ENCODE measurements around the gene ZNF594. TPM values are rescaled to one million over a fixed set of nuclear protein-coding genes. Genes with fewer than 3 reads are reported as not detected.
A peak's percentile ranks its signal among the peaks of the same experiment; 100 is the strongest.
"Not testable (repeated sequence)": the region's sequence is repeated elsewhere in the genome, so short reads cannot be mapped to it uniquely, and the experiment has no call there.

ZNF594 gene
- 1 to 10 TPM; 3.9 to 4.1 TPM for total RNA-seq

GRCh38 chr17:5191541-5192417 is at the start of gene ZNF594:
Gene ZNF594, minus strand, starts transcription at chr17:5191868. Its CDS starts 7,612 bp downstream, at chr17:5184256.
- Mint-ChIP-seq H3K9me3 (peaks cover 20% of the 10 kb centered on the region), H3K4me3 (peak within 1 kb of the TSS; percentile 90), H3K4me1 (ENCODE audit: low read depth) (peaks cover 31% of the 10 kb centered on the region), H3K27me3 (ENCODE audit: low read depth) (no peaks in the 10 kb centered on the region), H3K36me3 (ENCODE audit: low read depth) (peaks cover 38% of the 10 kb centered on the region), H3K27ac (peak within 1 kb of the TSS; percentile 82)
- peak; percentile 98 for DNase-seq
- intact Hi-C loops (cut with micrococcal nuclease), result loop anchor here (1.0 to 10.0 kb wide), 6 partner anchors 46 to 393 kb away; partner anchors contain the start of genes DERL2, MIS12, NLRP1 and NUP88
- CTCF ChIA-PET, result interaction anchor here (0.6 to 1.7 kb wide), 4 partner anchors 20 to 248 kb away, joined by 3 to 4 read pairs (median 4); partner anchors contain the start of genes C1QBP and ZFP3

- DNase-seq; intact Hi-C loops (cut with micrococcal nuclease); H3K9me3 Mint-ChIP-seq; H3K27ac Mint-ChIP-seq; H3K27me3 Mint-ChIP-seq (ENCODE audit: low read depth); H3K4me3 Mint-ChIP-seq; H3K36me3 Mint-ChIP-seq (ENCODE audit: low read depth): not testable (repeated sequence)
- CTCF ChIA-PET, result interaction anchor here (1.0 kb wide), 1 partner anchor 10 kb away, joined by 3 read pairs; no protein-coding TSS in a partner anchor
- peaks cover 37% of the 10 kb centered on the region for H3K4me1 Mint-ChIP-seq (ENCODE audit: low read depth)
Measured at GRCh38 chr17:5239769-5240168, 48.1 kb upstream of the ZNF594 start.

GRCh38 chr17:5238333-5238732 is 46.7 kb upstream of the ZNF594 start:
- intact Hi-C loops (cut with micrococcal nuclease), result no loop called here
- no peaks in the 10 kb centered on the region for H3K9me3 Mint-ChIP-seq
- H3K4me3 Mint-ChIP-seq, result no peak overlapping the region
- DNase-seq, result no peak
- no peaks in the 10 kb centered on the region for H3K27me3 Mint-ChIP-seq (ENCODE audit: low read depth)
- H3K4me1 Mint-ChIP-seq (ENCODE audit: low read depth), result peaks cover 31% of the 10 kb centered on the region
- H3K27ac Mint-ChIP-seq, result no peak overlapping the region
- CTCF ChIA-PET, result interaction anchor here (0.6 to 3.6 kb wide), 6 partner anchors 12 to 251 kb away, joined by 3 to 22 read pairs (median 5); partner anchors contain the start of gene CAMTA2
- H3K36me3 Mint-ChIP-seq (ENCODE audit: low read depth), result no peaks in the 10 kb centered on the region

GRCh38 chr17:5237541-5238016 is 45.9 kb upstream of the ZNF594 start:
- H3K9me3 Mint-ChIP-seq, result no peaks in the 10 kb centered on the region
- no peaks in the 10 kb centered on the region for H3K27me3 Mint-ChIP-seq (ENCODE audit: low read depth)
- no peak overlapping the region for H3K27ac Mint-ChIP-seq

GRCh38 chr17:5236938-5237540 is 45.4 kb upstream of the ZNF594 start:
- intact Hi-C loops (cut with micrococcal nuclease), result loop anchor here (1.0 kb wide), 2 partner anchors 40 to 46 kb away; partner anchors contain the start of gene ZNF594
- H3K27ac Mint-ChIP-seq, result no peak overlapping the region
- CTCF ChIA-PET, result interaction anchor here (0.5 to 3.6 kb wide), 7 partner anchors 11 to 186 kb away, joined by 3 to 22 read pairs (median 5); no protein-coding TSS in a partner anchor
- H3K27me3 Mint-ChIP-seq (ENCODE audit: low read depth), result no peaks in the 10 kb centered on the region
- H3K9me3 Mint-ChIP-seq, result no peaks in the 10 kb centered on the region
- H3K4me1 Mint-ChIP-seq (ENCODE audit: low read depth), result peaks cover 18% of the 10 kb centered on the region
- H3K36me3 Mint-ChIP-seq (ENCODE audit: low read depth), result no peaks in the 10 kb centered on the region
- H3K4me3 Mint-ChIP-seq, result no peak overlapping the region
- no peak for DNase-seq

More at GRCh38 chr17:5237541-5238016, 45.9 kb upstream of the ZNF594 start:
- intact Hi-C loops (cut with micrococcal nuclease), result loop anchor here (1.0 kb wide), 2 partner anchors 40 to 46 kb away; partner anchors contain the start of gene ZNF594
- peak; percentile 69 for DNase-seq
- CTCF ChIA-PET, result interaction anchor here (0.7 to 3.6 kb wide), 6 partner anchors 12 to 130 kb away, joined by 3 to 22 read pairs (median 5); no protein-coding TSS in a partner anchor
- peaks cover 23% of the 10 kb centered on the region for H3K4me1 Mint-ChIP-seq (ENCODE audit: low read depth)
- no peak overlapping the region for H3K4me3 Mint-ChIP-seq
- no peaks in the 10 kb centered on the region for H3K36me3 Mint-ChIP-seq (ENCODE audit: low read depth)

- no peak for DNase-seq
- Mint-ChIP-seq H3K4me3 (no peak within 1 kb of the TSS), H3K27me3 (ENCODE audit: low read depth) (no peaks in the 10 kb centered on the region), H3K27ac (no peak within 1 kb of the TSS), H3K9me3 (no peaks in the 10 kb centered on the region), H3K4me1 (ENCODE audit: low read depth) (peaks cover 11% of the 10 kb centered on the region), H3K36me3 (ENCODE audit: low read depth) (no peaks in the 10 kb centered on the region)
- intact Hi-C loops (cut with micrococcal nuclease), result no loop called here
- CTCF ChIA-PET, result interaction anchor here (0.6 kb wide), 1 partner anchor 155 kb away, joined by 4 read pairs; no protein-coding TSS in a partner anchor
Measured at GRCh38 chr17:5234645-5235576, 43.2 kb upstream of the ZNF594 start, which contains the start of gene SCIMP. Gene SCIMP, minus strand, starts transcription at chr17:5234860. Its CDS starts 105 bp downstream, at chr17:5234755.

GRCh38 chr17:5233492-5233891 is 41.8 kb upstream of the ZNF594 start:
- H3K27ac Mint-ChIP-seq; intact Hi-C loops (cut with micrococcal nuclease); H3K27me3 Mint-ChIP-seq (ENCODE audit: low read depth); DNase-seq; H3K36me3 Mint-ChIP-seq (ENCODE audit: low read depth); CTCF ChIA-PET; H3K9me3 Mint-ChIP-seq; H3K4me3 Mint-ChIP-seq: not testable (repeated sequence)
- H3K4me1 Mint-ChIP-seq (ENCODE audit: low read depth), result peaks cover 11% of the 10 kb centered on the region

- peaks cover 1% of the 10 kb centered on the region for H3K36me3 Mint-ChIP-seq (ENCODE audit: low read depth)
- H3K4me3 Mint-ChIP-seq, result no peak overlapping the region
- H3K9me3 Mint-ChIP-seq, result no peaks in the 10 kb centered on the region
- peaks cover 17% of the 10 kb centered on the region for H3K4me1 Mint-ChIP-seq (ENCODE audit: low read depth)
- no peak overlapping the region for H3K27ac Mint-ChIP-seq
- CTCF ChIA-PET, result interaction anchor here (0.6 to 4.3 kb wide), 3 partner anchors 10 to 46 kb away, joined by 4 to 22 read pairs (median 7); no protein-coding TSS in a partner anchor
- peak; percentile 33 for DNase-seq
- no peaks in the 10 kb centered on the region for H3K27me3 Mint-ChIP-seq (ENCODE audit: low read depth)
- intact Hi-C loops (cut with micrococcal nuclease), result no loop called here
Measured at GRCh38 chr17:5226940-5227878, 35.5 kb upstream of the ZNF594 start.

GRCh38 chr17:5225668-5226457 is 34.2 kb upstream of the ZNF594 start:
- no peaks in the 10 kb centered on the region for H3K9me3 Mint-ChIP-seq
- no peaks in the 10 kb centered on the region for H3K27me3 Mint-ChIP-seq (ENCODE audit: low read depth)
- H3K36me3 Mint-ChIP-seq (ENCODE audit: low read depth), result peaks cover 1% of the 10 kb centered on the region
- no peak for DNase-seq
- no peak overlapping the region for H3K4me3 Mint-ChIP-seq
- CTCF ChIA-PET, result interaction anchor here (4.3 kb wide), 1 partner anchor 11 kb away, joined by 22 read pairs; no protein-coding TSS in a partner anchor
- peaks cover 24% of the 10 kb centered on the region for H3K4me1 Mint-ChIP-seq (ENCODE audit: low read depth)
- intact Hi-C loops (cut with micrococcal nuclease), result no loop called here
- H3K27ac Mint-ChIP-seq, result no peak overlapping the region

- H3K4me1 Mint-ChIP-seq (ENCODE audit: low read depth), result peaks cover 16% of the 10 kb centered on the region
- H3K9me3 Mint-ChIP-seq; DNase-seq; H3K4me3 Mint-ChIP-seq; CTCF ChIA-PET; H3K27me3 Mint-ChIP-seq (ENCODE audit: low read depth); H3K27ac Mint-ChIP-seq; H3K36me3 Mint-ChIP-seq (ENCODE audit: low read depth): not testable (repeated sequence)
- intact Hi-C loops (cut with micrococcal nuclease), result loop anchor here (1.0 kb wide), 1 partner anchor 11 kb away; no protein-coding TSS in a partner anchor
Measured at GRCh38 chr17:5221912-5222311, 30.2 kb upstream of the ZNF594 start.
